ENCODE measurements around the gene CLIC3.

The CLIC3 gene

DNA sequence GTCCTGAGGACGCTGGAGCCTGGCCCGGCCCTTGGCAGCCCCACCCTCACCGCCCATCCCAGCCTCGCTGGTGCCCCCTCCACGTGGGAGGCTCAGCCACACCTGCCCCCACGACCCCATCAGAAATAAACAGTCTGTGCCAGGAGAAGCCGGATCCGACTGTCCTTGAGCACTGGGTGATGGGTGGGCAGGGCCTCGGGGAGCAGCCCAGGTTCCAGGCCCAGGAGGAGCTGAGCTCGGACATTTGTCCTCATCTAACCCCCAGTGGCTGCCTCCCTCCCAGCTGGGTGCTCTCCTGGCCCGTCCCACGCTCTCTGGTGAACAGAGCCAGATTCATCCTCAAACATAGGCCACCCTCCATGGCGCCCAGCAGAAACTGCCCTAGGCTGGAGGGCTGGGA, 23.6 kb downstream of the CLIC3 start:
- no peak overlapping the region for H3K4me3 ChIP-seq (ENCODE audit: control insufficient read depth, low read depth, low read length)
- TF ChIP-seq, protein P1, sequence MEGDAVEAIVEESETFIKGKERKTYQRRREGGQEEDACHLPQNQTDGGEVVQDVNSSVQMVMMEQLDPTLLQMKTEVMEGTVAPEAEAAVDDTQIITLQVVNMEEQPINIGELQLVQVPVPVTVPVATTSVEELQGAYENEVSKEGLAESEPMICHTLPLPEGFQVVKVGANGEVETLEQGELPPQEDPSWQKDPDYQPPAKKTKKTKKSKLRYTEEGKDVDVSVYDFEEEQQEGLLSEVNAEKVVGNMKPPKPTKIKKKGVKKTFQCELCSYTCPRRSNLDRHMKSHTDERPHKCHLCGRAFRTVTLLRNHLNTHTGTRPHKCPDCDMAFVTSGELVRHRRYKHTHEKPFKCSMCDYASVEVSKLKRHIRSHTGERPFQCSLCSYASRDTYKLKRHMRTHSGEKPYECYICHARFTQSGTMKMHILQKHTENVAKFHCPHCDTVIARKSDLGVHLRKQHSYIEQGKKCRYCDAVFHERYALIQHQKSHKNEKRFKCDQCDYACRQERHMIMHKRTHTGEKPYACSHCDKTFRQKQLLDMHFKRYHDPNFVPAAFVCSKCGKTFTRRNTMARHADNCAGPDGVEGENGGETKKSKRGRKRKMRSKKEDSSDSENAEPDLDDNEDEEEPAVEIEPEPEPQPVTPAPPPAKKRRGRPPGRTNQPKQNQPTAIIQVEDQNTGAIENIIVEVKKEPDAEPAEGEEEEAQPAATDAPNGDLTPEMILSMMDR (IDR thresholded peaks at IDR 0.05; ENCODE audit: control insufficient read depth, insufficient read depth, low read depth, low read length, missing control alignments): no peak
- DNase-seq (ENCODE audit: low read depth): no peak

DNA sequence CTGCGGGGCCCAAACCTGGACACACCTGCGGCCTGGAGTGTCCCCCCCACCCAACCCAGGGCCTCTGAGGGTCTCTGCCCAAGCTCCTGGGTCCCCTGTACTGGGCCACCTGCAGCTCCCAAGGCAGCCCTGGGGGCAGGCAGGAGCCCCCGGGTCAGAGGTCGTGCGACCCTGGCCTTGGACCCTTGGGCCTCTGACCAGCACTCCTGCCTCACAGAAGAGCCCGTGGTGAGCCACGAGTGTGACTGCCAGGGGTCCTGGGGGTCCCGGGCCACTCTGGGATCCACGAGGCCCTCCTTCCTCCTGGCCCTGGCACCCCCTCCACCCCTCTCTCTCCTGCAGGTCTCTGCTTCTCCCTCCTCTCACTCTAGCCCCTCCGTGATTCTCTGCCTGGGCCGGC, 24.0 kb downstream of the CLIC3 start:
- H3K4me3 ChIP-seq (ENCODE audit: control insufficient read depth, low read depth, low read length): no peak overlapping the region
- no peak for DNase-seq (ENCODE audit: low read depth)
- TF ChIP-seq, protein P1 (IDR thresholded peaks at IDR 0.05; ENCODE audit: control insufficient read depth, insufficient read depth, low read depth, low read length, missing control alignments): no peak

DNA sequence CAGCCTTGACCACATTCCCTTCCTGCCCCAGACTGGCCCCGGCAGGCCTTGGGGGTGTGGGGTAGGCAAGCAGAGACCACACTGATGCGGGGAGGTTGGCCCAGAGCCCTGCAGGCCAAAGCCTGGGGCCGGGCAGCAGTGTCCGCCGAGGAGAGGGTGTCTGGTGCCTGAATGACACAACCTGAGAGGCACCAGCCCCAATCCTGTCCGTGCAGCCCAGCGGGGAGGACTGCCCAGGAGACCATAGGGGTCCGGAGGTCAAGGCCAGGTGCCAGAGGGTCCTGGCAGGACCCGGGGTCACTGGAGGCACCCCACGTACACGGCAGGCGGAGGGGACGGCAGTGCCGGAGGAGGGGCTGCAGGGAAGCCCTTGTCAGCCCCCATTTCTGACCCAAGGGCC, 24.6 kb downstream of the CLIC3 start:
- no peak for DNase-seq (ENCODE audit: low read depth)
- TF ChIP-seq, protein P1 (IDR thresholded peaks at IDR 0.05; ENCODE audit: control insufficient read depth, insufficient read depth, low read depth, low read length, missing control alignments): no peak

DNA sequence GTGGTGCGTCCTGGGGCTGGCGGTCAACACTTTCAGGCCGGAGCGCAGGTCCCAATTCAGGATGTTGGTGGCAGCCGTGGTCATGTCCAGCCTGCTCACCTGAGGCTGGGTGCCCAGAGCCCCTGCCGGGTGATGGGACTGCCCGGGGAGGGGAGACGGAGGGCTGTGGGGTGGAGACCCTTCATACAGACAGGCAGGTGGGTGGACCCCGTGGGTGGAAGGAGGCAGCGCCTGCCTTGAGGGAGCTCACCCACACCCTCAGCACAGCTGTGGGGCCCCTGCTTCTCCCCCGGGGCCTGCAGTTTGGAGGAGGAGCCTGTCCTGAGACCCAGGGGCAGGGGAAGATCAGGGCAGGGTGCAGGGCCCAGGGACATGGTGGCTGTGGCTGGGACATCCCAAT, 26.0 kb downstream of the CLIC3 start:
- TF ChIP-seq, protein P1 (IDR thresholded peaks at IDR 0.05; ENCODE audit: control insufficient read depth, insufficient read depth, low read depth, low read length, missing control alignments): no peak
- H3K4me3 ChIP-seq (ENCODE audit: control insufficient read depth, low read depth, low read length): no peak overlapping the region
- DNase-seq (ENCODE audit: low read depth): no peak

More for the DNA sequence above, 24.6 kb downstream of the CLIC3 start:
- no peak overlapping the region for H3K4me3 ChIP-seq (ENCODE audit: control insufficient read depth, low read depth, low read length)

DNA sequence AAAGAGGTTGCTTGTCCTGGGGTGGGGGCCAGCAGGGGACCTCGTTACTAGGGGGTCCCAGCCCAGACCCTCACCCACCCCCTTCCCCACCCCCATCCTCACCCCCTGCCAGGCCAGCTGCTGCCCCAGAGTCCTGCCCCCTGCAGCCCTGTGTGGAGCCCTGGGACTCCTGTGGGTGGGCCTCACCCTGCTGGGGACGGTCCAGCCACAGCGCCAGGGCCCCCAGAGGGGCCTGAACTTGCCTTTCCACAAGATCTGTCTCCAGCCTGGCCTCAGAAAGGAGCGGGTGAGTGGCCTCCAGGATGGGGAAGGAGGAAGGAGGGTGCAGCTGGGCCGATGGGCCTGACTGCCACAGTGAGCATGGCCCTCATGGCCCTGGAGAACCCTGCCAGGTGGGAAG, 26.6 kb downstream of the CLIC3 start:
- TF ChIP-seq, protein P1 (IDR thresholded peaks at IDR 0.05; ENCODE audit: control insufficient read depth, insufficient read depth, low read depth, low read length, missing control alignments): no peak

DNA sequence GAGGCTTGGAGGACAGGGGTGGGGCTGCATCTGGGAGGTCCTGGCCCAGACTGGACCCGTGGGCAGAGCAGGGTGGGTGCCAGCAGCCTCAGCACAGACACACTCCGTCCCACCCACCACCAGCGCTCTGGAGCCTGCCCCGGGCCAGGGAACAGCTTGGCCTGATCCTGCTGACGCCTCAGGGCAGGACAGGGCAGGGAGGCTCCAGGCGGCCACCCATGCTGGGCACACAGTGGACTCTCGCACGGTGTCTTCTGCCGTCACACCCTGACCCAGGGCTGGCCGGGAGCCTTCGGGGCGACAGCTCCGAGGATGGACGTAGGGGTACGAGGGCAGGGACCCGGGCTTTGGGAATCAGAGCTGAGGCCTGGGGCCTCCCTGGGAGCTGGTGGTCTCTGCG, 27.2 kb downstream of the CLIC3 start:
- no peak overlapping the region for H3K4me3 ChIP-seq (ENCODE audit: control insufficient read depth, low read depth, low read length)
- TF ChIP-seq, protein P1 (IDR thresholded peaks at IDR 0.05; ENCODE audit: control insufficient read depth, insufficient read depth, low read depth, low read length, missing control alignments): no peak
- DNase-seq (ENCODE audit: low read depth): no peak

More for the DNA sequence above, 26.6 kb downstream of the CLIC3 start:
- DNase-seq (ENCODE audit: low read depth): no peak
- H3K4me3 ChIP-seq (ENCODE audit: control insufficient read depth, low read depth, low read length): no peak overlapping the region

Measured in AG09309 (cell line).